GM19455 (cell line): ENCODE measurements around the gene FAM83E.
A peak's percentile ranks its signal among the peaks of the same experiment; 100 is the strongest.

ENCODE experiments used
- ATAC-seq: cut with Tn5 transposase; IDR thresholded peaks from one replicate; pipeline ENCODE4 v1.9.1; 2021; ENCODE audit not compliant: unreplicated experiment

FAM83E gene

GRCh38 chr19:48629297-48629598 lies 14.4 kb upstream of the FAM83E start:
- ATAC-seq = no peak

- no peak for ATAC-seq
Observed at GRCh38 chr19:48628486-48629296, 13.8 kb upstream of the FAM83E start.

GRCh38 chr19:48627865-48628314 lies 13.0 kb upstream of the FAM83E start:
- ATAC-seq = no peak

- ATAC-seq = no peak
Observed at GRCh38 chr19:48627201-48627864, 12.5 kb upstream of the FAM83E start.

- no peak for ATAC-seq
Observed at GRCh38 chr19:48625891-48626327, 11.0 kb upstream of the FAM83E start.

- ATAC-seq = no peak
Observed at GRCh38 chr19:48624791-48625723, 10.2 kb upstream of the FAM83E start.

- ATAC-seq = peak; percentile 53
Observed at GRCh38 chr19:48624067-48624594, 9.3 kb upstream of the FAM83E start.

GRCh38 chr19:48623556-48624066 lies 8.7 kb upstream of the FAM83E start:
- no peak for ATAC-seq

- ATAC-seq = no peak
Observed at GRCh38 chr19:48619692-48620585, 5.1 kb upstream of the FAM83E start.

GRCh38 chr19:48618916-48619691 lies 4.2 kb upstream of the FAM83E start, which contains the start of the genes RPL18 and SPHK2:
Gene RPL18, minus strand, starts transcription at chr19:48619178. Its CDS starts 35 bp downstream, at chr19:48619143.
Gene SPHK2, plus strand, starts transcription at chr19:48619506. Its CDS starts 1,009 bp downstream, at chr19:48620515.
- ATAC-seq = peak; percentile 76

- no peak for ATAC-seq
Observed at GRCh38 chr19:48618278-48618915, 3.5 kb upstream of the FAM83E start.

- no peak for ATAC-seq
Observed at GRCh38 chr19:48617146-48617937, 2.5 kb upstream of the FAM83E start.

- no peak for ATAC-seq
Observed at GRCh38 chr19:48616491-48617056, 1.7 kb upstream of the FAM83E start.

GRCh38 chr19:48616041-48616436 lies 1.2 kb upstream of the FAM83E start:
- ATAC-seq = no peak

- no peak for ATAC-seq
Observed at GRCh38 chr19:48615231-48616040, 560 bp upstream of the FAM83E start.

GRCh38 chr19:48613852-48614435 lies 932 bp downstream of the FAM83E start:
- no peak for ATAC-seq
